HG03521 (cell line): ENCODE data around the gene BLACAT1.
"Not testable (repeated sequence)": the region's sequence is repeated elsewhere in the genome, so short reads cannot be mapped to it uniquely, and the experiment has no call there.

Experiments used
- ATAC-seq: cut with Tn5 transposase; IDR thresholded peaks from one replicate; pipeline ENCODE4 v1.9.1; 2021; ENCODE audit warnings: mild to moderate bottlenecking, moderate library complexity; ENCODE audit not compliant: unreplicated experiment

Gene BLACAT1

DNA sequence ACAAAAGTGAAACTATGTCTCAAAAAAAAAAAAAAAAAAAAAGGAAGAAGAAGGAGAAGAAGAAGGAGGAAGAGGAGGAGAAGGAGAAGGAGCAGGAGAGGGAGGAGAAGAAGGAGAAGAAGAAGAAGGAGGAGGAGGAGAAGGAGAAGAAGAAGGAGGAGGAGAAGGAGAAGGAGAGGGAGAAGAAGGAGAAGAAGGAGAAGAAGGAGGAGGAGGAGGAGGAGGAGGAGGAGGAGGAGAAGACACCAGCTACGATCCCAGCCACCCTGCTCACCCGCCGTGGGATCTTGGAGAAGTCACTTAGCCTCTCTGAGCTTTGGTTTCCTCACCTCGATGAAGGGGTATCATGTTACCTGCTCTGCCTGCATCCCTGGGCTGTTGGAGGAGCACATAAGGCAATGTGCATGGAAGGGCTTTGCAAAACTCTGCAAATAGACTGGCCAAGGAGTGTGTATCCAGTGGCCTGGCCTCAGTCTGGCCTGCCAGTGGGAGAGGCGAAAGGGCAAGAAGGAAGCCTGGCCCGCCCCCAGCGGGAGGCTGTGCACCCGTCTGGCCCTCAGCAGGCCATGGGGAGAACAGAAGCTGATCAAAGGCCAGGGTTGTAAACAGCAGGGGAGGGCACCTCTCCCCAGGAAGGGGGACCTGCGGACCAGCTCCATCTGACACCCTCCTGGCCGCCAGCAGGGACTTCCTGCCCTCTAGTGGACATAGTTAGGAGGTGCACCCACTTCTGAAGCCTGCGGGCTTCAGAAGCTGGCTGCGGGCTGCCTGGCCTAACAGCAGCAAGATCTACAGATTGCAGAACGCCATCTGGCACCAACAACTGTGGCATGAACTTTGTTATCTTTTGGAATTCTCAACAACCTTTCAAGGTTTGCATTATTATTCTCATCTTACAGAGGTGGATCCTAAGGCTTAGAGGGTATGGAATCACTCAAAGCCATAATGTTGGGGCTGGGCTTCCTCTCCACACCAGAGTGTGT is 29.4 kb upstream of the BLACAT1 start:
- no peak for ATAC-seq

DNA sequence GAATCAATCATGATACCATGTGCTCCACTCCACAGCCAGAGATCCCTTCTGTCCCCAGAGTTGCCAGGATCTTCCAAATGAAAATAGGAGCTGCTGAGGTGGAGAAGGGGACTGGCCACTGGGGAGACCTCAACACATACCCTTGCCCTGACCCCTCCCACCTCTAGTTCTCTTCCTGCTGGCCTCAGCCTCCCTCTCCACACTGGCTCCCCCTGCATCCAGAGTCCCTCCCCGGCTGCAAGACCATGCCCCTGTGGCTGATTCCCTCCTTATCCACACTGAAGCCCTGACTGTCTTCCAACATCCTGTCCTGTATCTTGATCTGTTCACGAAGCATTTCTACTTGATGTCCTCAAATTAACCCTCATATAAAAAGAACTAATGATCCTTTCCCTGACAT is 27.5 kb upstream of the BLACAT1 start:
- ATAC-seq = no peak

DNA sequence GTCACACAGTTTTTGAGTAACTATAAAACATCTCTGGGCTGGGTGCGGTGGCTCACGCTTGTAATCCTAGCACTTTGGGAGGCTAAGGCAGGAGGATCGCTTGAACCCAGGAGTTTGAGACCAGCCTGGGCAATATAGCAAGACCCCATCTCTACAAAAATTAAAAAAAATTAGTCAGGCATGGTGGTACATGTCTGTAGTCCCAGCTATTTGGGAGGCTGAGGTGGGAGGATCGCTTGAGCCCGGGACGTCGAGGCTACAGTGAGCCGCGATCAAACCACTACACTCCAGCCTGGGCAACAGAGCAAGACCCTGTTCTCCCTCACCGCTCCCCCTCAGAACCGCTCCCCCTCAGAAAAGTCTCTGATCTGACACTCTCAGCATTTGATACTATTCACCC is 26.7 kb upstream of the BLACAT1 start:
- not testable (repeated sequence) for ATAC-seq

DNA sequence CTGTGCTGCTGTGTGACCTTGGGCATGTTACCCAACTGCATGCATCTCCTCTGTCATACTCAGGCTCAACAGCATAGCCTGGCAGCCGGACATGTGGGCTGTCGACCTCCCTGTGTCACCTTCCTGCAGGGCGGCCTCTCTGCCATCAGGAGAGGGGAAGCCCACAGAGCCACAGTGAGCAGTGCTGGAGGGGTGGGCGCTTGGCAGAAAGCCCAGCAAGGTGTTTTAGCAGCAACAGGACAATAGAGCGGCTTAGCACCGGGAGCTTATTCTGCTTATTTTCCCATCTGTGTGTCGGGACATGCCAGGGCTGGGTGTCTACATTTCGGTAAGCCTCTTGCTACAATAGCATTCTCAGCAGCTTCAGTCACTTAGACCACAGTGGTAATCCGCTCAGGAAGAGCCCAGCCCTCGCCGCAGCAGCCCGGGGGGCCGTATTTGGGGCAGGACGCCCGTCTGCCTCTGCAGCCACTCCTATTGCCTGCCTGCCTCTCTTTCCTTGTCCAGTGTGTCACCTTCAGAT is 25.8 kb upstream of the BLACAT1 start:
- ATAC-seq = no peak

- ATAC-seq = no peak
Observed at GRCh38 chr1:205481218-205481617, 25.4 kb upstream of the BLACAT1 start.

DNA sequence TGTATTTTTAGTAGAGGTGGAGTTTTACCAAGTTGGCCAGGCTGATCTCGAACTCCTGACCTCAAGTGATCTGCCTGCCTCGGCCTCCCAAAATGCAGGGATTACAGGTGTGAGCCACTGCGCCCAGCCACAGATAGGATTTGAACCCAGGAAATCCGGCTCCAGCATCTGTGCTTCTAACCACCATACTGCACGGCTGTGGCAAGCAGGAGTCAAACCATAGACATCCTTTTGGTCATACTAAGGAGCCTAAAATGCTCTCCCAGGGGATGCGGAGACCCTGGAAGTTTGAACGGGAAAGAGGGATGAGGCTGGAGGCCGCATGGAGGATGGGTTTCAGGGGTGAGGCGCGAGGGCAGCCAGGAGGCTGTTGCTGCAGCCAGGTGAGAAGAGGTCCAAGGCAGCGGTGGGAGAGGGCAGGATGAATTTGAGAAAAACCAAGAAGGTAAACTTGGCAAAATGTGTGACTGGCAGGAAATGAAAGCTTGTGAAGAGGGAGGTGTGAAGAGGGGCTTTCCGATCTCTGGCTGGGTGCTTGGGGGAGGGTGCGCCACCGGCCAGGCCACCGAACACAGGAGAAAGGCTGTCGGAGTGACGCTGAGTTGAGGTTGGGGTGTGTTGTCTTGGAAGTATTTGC is 24.6 kb upstream of the BLACAT1 start:
- ATAC-seq = no peak

- not testable (repeated sequence) for ATAC-seq
Observed at GRCh38 chr1:205478985-205479384, 23.1 kb upstream of the BLACAT1 start.

GRCh38 chr1:205477759-205478247 is 22.0 kb upstream of the BLACAT1 start:
- ATAC-seq = no peak

- ATAC-seq = no peak
Observed at GRCh38 chr1:205477121-205477758, 21.4 kb upstream of the BLACAT1 start.

DNA sequence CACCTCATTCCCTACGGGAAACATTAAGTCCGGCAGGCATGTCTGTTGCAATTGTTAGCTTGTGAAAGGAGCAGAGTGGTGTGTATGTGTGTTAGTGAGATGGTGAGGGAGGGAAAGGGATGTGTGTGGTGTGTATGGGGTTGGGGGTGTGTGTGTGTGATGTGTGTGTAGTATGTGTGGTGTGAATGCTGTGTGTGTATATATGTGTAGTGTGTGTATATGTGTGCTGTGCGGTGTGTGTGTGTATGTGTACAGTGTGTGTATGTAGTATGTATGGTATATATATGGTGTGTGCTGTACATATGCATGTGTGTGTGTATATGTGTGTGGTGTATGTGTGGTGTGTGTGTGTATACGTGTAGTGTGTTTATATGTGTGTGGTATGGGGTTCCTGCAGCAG is 20.8 kb upstream of the BLACAT1 start:
- ATAC-seq = no peak

DNA sequence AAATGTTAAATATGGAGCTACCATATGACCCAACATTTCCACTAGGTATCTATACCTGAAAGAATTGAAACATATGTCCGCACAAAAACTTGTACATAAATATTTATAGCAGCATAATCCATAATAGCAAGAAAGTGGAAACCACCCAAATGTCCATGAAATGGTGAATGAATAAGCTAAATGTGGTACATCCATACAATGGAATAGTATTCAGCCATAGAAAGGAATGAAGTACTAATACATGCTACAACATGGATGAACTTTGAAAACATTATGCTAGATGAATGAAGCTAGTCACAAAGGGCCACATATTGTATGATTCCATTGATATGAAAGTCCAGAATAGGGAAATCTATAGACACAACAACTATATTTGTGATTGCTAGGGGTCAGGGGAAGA is 20.0 kb upstream of the BLACAT1 start:
- no peak for ATAC-seq

DNA sequence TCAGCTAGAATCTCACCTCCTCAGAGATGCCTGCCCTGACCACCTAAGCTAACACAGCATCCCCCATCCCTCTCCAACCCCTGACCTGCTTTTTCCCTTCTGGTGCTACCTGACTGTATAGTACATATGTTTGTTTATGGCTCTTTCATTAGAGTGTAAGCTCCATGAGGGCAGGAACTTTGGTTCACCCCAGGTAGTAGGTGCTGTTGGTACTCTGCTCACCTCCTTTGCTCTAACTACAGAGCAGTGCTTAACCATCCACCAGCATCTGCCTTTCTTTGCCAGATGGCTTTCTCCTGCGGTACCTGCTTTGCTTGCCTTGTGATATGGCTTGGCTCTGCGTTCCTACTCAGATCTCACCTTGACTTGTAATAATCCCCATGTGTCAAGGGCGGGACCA is 18.7 kb upstream of the BLACAT1 start:
- no peak for ATAC-seq

GRCh38 chr1:205473966-205474365 is 18.1 kb upstream of the BLACAT1 start:
- ATAC-seq = no peak

DNA sequence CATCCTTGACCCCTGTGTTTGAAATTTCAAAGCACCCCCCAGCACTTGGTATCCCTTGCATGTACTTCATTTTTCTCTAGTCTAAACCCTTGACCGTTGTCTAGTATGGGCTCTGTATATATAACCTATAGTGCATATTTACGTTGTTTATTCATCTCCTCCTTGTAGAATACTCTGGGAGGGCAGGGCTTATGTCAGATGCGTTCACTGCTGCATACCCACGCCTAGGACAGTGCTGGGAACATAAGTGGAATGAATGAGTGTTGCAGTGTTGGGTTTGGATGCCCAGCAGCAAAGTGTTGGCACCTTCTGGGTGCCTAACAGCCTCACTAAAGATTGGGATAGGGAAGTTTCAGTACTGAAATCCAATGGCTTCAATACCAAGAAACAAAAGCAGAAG is 17.6 kb upstream of the BLACAT1 start:
- no peak for ATAC-seq

DNA sequence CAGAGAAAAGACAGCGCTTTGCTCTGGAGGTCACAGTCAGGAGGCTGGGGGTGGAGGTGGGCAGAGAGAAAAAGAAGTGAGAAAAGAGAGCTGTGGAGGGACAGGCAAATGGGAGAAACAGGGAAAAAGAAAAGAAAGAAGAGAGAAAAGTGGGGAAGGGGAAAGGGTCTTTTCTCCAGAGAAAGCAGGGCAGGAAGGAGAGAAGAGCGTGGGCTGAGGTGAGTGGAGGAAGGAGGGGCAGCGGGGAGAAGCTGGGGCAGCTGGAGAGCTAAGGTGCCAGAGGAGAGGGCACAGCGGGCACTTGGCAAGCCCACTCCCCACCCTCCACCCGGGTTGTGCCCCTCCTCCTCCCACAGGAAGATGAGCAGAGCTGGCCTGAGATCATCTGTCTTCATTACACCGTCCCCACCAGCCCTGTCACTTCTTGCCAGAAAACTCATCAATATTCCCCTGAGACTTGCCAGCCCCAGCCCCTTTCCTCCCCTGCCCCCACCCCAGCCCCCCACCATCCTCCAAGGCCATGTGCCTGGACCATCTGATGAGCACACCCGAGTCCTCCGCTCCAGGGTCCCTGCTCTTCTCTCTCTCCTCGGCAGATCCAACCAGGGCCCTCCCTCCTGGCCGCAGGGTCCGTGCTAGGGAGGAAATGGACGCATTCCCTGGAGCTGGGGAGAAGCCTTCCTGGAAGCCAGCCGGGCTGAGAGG is 17.0 kb upstream of the BLACAT1 start:
- ATAC-seq = no peak

GRCh38 chr1:205470131-205470530 is 14.3 kb upstream of the BLACAT1 start:
- no peak for ATAC-seq

GRCh38 chr1:205466595-205467220 is 10.9 kb upstream of the BLACAT1 start:
- ATAC-seq = no peak

GRCh38 chr1:205465392-205465791 is 9.5 kb upstream of the BLACAT1 start:
- no peak for ATAC-seq

GRCh38 chr1:205458777-205459566 is 3.1 kb upstream of the BLACAT1 start:
- ATAC-seq = no peak
